Astrocyte (in vitro differentiated cells and primary cell): Measurements from ENCODE around the gene TEX38. TPM values are rescaled to one million over a fixed set of nuclear protein-coding genes. Genes with fewer than 3 reads are reported as not detected.
"Not testable (repeated sequence)": the region's sequence is repeated elsewhere in the genome, so short reads cannot be mapped to it uniquely, and the experiment has no call there.

Source experiments
- DNase-seq: peaks from one replicate; pipeline ENCODE4 v3.0.0-alpha.2; 2010; ENCODE audit warnings: low read depth
- FAIRE-seq: peaks from 2 replicates; lab custom pipeline; 2011; peaks lifted over from hg19 to GRCh38; lab: Jason Lieb, UNC
- H2AFZ ChIP-seq: 2 replicates; pipeline ENCODE4 v1.6.0; 2012; ENCODE audit warnings: low read depth, low read length, inconsistent platforms
- H3K27ac ChIP-seq: 2 replicates; pipeline ENCODE4 v1.5.1; 2011; ENCODE audit warnings: low read depth, low read length, inconsistent platforms
- H3K27me3 ChIP-seq: 2 replicates; pipeline ENCODE4 v1.6.0; 2011; ENCODE audit warnings: low read length, inconsistent platforms; ENCODE audit not compliant: insufficient read depth
- H3K36me3 ChIP-seq: 2 replicates; pipeline ENCODE4 v1.5.1; 2011; ENCODE audit warnings: low read length, inconsistent platforms; ENCODE audit not compliant: insufficient read depth
- H3K4me1 ChIP-seq: 2 replicates; pipeline ENCODE4 v1.5.1; 2011; ENCODE audit warnings: low read length, inconsistent platforms; ENCODE audit not compliant: insufficient read depth
- H3K4me2 ChIP-seq: 2 replicates; pipeline ENCODE4 v1.6.0; 2012; ENCODE audit warnings: low read length, inconsistent platforms
- H3K4me3 ChIP-seq: 2 replicates; pipeline ENCODE4 v1.5.1; 2011; ENCODE audit warnings: low read depth, mild to moderate bottlenecking, low read length, inconsistent platforms; ENCODE audit not compliant: insufficient read depth
- H3K79me2 ChIP-seq: 2 replicates; pipeline ENCODE4 v1.6.0; 2012; ENCODE audit warnings: mild to moderate bottlenecking, low read length, inconsistent platforms; ENCODE audit not compliant: insufficient read depth
- H3K9ac ChIP-seq: 2 replicates; pipeline ENCODE4 v1.6.0; 2012; ENCODE audit warnings: mild to moderate bottlenecking, low read length, inconsistent platforms
- H3K9me3 ChIP-seq: 2 replicates; pipeline ENCODE4 v1.5.1; 2012; ENCODE audit warnings: low read depth, mild to moderate bottlenecking, low read length, inconsistent platforms; ENCODE audit not compliant: insufficient read depth
- H4K20me1 ChIP-seq: 2 replicates; pipeline ENCODE4 v1.6.0; 2012; ENCODE audit warnings: low read length, inconsistent platforms; ENCODE audit not compliant: insufficient read depth
- H3K27ac Mint-ChIP-seq: one replicate; pipeline ENCODE4 v1.8.0; 2021; ENCODE audit warnings: mild to moderate bottlenecking, mixed read lengths; ENCODE audit not compliant: unreplicated experiment
- H3K27me3 Mint-ChIP-seq: one replicate; pipeline ENCODE4 v1.8.0; 2021; ENCODE audit warnings: low read depth, mixed read lengths; ENCODE audit not compliant: unreplicated experiment
- H3K36me3 Mint-ChIP-seq: one replicate; pipeline ENCODE4 v1.8.0; 2021; ENCODE audit warnings: low read depth, mixed read lengths; ENCODE audit not compliant: unreplicated experiment
- H3K4me1 Mint-ChIP-seq: one replicate; pipeline ENCODE4 v1.8.0; 2021; ENCODE audit warnings: low read depth, mixed read lengths; ENCODE audit not compliant: unreplicated experiment
- H3K4me3 Mint-ChIP-seq: one replicate; pipeline ENCODE4 v1.8.0; 2021; ENCODE audit warnings: mild to moderate bottlenecking, moderate library complexity, mixed read lengths; ENCODE audit not compliant: unreplicated experiment
- H3K9me3 Mint-ChIP-seq: one replicate; pipeline ENCODE4 v1.8.0; 2021; ENCODE audit warnings: mild to moderate bottlenecking, mixed read lengths; ENCODE audit not compliant: unreplicated experiment
- CTCF ChIP-seq: IDR thresholded peaks from 2 replicates; pipeline ENCODE4 v1.5.1; 2011; ENCODE audit warnings: low read depth, mild to moderate bottlenecking, inconsistent platforms, low read length, moderate library complexity; ENCODE audit not compliant: insufficient read depth
- EZH2 ChIP-seq: IDR thresholded peaks from 2 replicates; pipeline ENCODE4 v1.6.1; 2012; ENCODE audit warnings: mild to moderate bottlenecking, low read length, inconsistent platforms; ENCODE audit not compliant: insufficient read depth
- total RNA-seq: library from RNA; stranded (reverse); gene quantifications from 2 replicates; pipeline ENCODE4 v1.2.1, GENCODE V29; 2021

TEX38 gene
- total RNA-seq, 1 donor from 2014 or later: not detected

- H3K4me1 ChIP-seq, H2AFZ ChIP-seq, H3K79me2 ChIP-seq, H3K27ac ChIP-seq, H3K27me3 ChIP-seq, H3K4me3 ChIP-seq, H4K20me1 ChIP-seq, H3K9me3 ChIP-seq, FAIRE-seq, H3K27ac Mint-ChIP-seq, H3K4me3 Mint-ChIP-seq, H3K9me3 Mint-ChIP-seq, H3K4me2 ChIP-seq, H3K36me3 ChIP-seq, DNase-seq, H3K27me3 Mint-ChIP-seq, H3K9ac ChIP-seq: not testable (repeated sequence)
- Mint-ChIP-seq H3K36me3 (peaks cover 20% of the 10 kb centered on the region), H3K4me1 (peaks cover 12% of the 10 kb centered on the region)
Observed at GRCh38 chr1:46654698-46655097, 17.0 kb upstream of the TEX38 start.

- Histone ChIP-seq H3K27ac (no peak overlapping the region), H3K4me3 (no peak overlapping the region), H2AFZ (no peak overlapping the region), H3K4me1 (no peaks in the 10 kb centered on the region), H3K4me2 (no peak overlapping the region), H3K9me3 (no peaks in the 10 kb centered on the region), H3K27me3 (no peaks in the 10 kb centered on the region), H3K9ac (no peak overlapping the region), H3K36me3 (peaks cover 10% of the 10 kb centered on the region), H3K79me2 (no peaks in the 10 kb centered on the region), H4K20me1 (no peaks in the 10 kb centered on the region)
- H3K27ac Mint-ChIP-seq: no peak overlapping the region
- DNase-seq (no peak), FAIRE-seq (no peak)
- H3K36me3 Mint-ChIP-seq: peaks cover 11% of the 10 kb centered on the region
- H3K4me3 Mint-ChIP-seq: no peak overlapping the region
- no peak for TF ChIP-seq CTCF
- no peaks in the 10 kb centered on the region for H3K27me3 Mint-ChIP-seq
- H3K9me3 Mint-ChIP-seq: no peaks in the 10 kb centered on the region
- peaks cover 12% of the 10 kb centered on the region for H3K4me1 Mint-ChIP-seq
Observed at GRCh38 chr1:46655848-46656247, 15.8 kb upstream of the TEX38 start.

GRCh38 chr1:46656643-46657042 lies 15.0 kb upstream of the TEX38 start:
- DNase-seq (no peak), FAIRE-seq (no peak)
- Mint-ChIP-seq H3K36me3 (peaks cover 11% of the 10 kb centered on the region), H3K4me1 (peaks cover 12% of the 10 kb centered on the region), H3K27ac (no peak overlapping the region), H3K27me3 (no peaks in the 10 kb centered on the region), H3K9me3 (no peaks in the 10 kb centered on the region), H3K4me3 (no peak overlapping the region)
- no peak overlapping the region for H3K4me3 ChIP-seq
- H3K4me2 ChIP-seq: no peak overlapping the region
- H4K20me1 ChIP-seq: no peaks in the 10 kb centered on the region
- H3K4me1 ChIP-seq: no peaks in the 10 kb centered on the region
- no peak overlapping the region for H3K9ac ChIP-seq
- H3K9me3 ChIP-seq: no peaks in the 10 kb centered on the region
- peaks cover 10% of the 10 kb centered on the region for H3K36me3 ChIP-seq
- no peak overlapping the region for H2AFZ ChIP-seq
- no peaks in the 10 kb centered on the region for H3K79me2 ChIP-seq
- H3K27ac ChIP-seq: no peak overlapping the region
- H3K27me3 ChIP-seq: no peaks in the 10 kb centered on the region
- TF ChIP-seq CTCF: no peak
- TF ChIP-seq EZH2: no peak
